Measurements from ENCODE around the gene HPSE2. TPM values are rescaled to one million over a fixed set of nuclear protein-coding genes. Genes with fewer than 3 reads are reported as not detected.

The HPSE2 gene
- polyA plus RNA-seq, 3 donors = 0.65 to 1.4 (median 0.92) TPM

- no peak for DNase-seq (ENCODE audit: extremely low read depth in 1 of 11, low read depth in 9 of 11, low spot score in 4 of 11)
Observed at GRCh38 chr10:98611436-98611835, 624.2 kb downstream of the HPSE2 start.

DNA sequence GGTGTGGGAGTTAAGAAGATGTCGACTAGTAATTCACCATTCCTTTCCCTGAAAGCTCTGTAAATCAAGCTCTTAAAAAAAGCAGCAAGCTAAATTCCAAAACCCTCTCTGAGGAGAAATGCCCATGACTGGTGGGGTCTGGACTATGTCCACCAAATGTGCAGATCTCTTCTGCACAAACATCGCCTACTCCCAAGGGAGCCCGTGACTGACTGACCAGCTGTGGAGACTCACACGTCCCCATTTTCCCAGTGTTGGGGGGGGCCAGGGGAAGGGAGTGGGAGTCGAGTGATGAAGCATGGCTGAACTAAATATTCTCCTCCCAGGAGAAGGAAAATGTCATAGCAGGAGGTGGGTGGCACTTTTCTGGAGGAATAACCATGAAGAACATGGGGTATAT, 624.8 kb downstream of the HPSE2 start:
- DNase-seq (ENCODE audit: extremely low read depth in 1 of 11, low read depth in 9 of 11, low spot score in 4 of 11) = peak in 3 of 11 donors; percentile 29 to 43 (median 33)

DNA sequence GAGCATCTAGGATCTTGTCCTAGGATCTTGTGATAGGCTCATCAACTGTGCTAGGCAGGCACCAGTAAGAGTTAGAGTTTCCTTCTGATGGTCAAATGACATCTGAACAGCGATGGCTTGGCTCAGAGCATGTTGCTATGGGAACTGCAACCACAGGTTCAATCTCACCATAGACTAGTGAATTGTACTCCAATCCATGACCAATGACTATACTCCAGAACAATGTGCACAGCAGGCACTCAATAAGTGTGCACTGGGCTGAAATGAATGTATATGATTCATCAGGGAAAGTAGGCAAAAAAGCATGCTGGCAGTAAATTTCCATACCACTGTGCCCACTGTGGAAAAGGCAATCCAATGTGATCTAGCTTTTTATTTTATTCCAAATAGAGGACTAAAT, 625.4 kb downstream of the HPSE2 start:
- DNase-seq (ENCODE audit: extremely low read depth in 1 of 11, low read depth in 9 of 11, low spot score in 4 of 11) = no peak

GRCh38 chr10:98609265-98609664, 626.4 kb downstream of the HPSE2 start:
- DNase-seq (ENCODE audit: extremely low read depth in 1 of 11, low read depth in 9 of 11, low spot score in 4 of 11) = no peak

GRCh38 chr10:98608411-98608810, 627.2 kb downstream of the HPSE2 start:
- DNase-seq (ENCODE audit: extremely low read depth in 1 of 11, low read depth in 9 of 11, low spot score in 4 of 11) = no peak

DNA sequence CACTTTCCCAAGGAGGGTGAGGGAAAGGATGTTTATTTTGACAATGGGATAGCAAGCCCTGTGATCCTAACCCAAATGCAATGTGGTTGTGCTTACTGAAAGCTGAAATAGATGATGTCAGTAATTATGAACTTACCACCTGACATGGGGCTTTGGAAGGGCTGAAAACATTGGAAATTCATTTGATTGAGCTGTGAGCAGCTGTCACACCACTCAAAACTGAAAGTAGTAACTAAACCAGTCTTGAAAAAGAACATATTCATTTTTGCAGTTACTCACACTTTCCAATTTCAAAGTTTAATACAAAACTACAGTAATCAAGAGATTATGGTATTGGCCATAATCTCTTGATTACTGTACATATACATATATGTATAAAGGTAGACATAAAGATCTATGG, 633.4 kb downstream of the HPSE2 start:
- DNase-seq (ENCODE audit: extremely low read depth in 1 of 11, low read depth in 9 of 11, low spot score in 4 of 11) = no peak

DNA sequence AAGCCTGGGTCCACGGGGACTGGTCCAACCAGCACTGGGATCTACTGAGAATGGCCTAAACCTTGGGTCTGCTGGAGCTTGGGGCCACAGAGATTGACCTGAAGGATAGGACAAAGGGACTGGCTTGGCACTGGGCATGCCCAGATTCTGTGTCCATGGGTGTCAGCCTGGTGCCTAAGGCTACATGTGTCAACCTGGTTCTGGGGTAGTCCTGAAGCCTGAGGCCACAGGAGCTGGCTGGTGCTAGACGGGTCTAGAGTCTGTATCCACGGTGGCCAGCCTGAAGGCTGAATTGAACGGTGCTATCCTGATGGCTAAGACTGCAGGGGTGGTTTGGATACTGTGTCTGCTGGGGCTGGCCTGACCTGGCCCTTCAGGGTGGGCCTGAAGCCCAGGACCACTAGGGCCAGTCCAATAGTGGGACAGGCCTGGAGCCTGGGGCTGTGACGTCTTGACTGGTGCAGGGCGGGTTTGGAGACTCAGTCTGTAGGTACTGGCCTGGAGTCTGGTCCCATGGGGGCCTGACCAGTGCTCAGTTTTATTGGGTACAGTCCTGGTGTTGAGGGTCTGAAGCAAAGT, 636.5 kb downstream of the HPSE2 start:
- DNase-seq (ENCODE audit: extremely low read depth in 1 of 11, low read depth in 9 of 11, low spot score in 4 of 11) = no peak

DNA sequence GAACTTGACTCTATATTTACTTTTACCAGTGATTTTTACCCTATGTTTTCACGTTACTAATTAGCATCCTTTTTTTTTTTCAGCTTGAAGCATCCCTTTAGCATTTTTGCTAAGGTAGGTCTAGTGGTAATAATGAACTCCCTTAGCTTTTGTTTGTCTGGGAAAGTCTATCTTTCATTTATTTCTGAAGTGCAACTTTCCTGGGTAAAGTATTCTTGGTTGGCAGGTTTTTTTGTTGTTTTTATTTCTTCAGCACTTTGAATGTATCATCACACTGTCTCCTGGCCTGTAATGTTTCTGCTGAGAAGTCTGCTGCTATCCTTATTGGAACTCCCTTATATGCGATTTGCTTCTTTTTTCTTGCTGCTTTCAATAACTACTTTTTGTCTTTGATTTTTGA, 639.2 kb downstream of the HPSE2 start:
- DNase-seq (ENCODE audit: extremely low read depth in 1 of 11, low read depth in 9 of 11, low spot score in 4 of 11) = no peak

- DNase-seq (ENCODE audit: extremely low read depth in 1 of 11, low read depth in 9 of 11, low spot score in 4 of 11) = no peak
Observed at GRCh38 chr10:98589691-98590090, 646.0 kb downstream of the HPSE2 start.

GRCh38 chr10:98589007-98589406, 646.6 kb downstream of the HPSE2 start:
- DNase-seq (ENCODE audit: extremely low read depth in 1 of 11, low read depth in 9 of 11, low spot score in 4 of 11) = no peak

DNA sequence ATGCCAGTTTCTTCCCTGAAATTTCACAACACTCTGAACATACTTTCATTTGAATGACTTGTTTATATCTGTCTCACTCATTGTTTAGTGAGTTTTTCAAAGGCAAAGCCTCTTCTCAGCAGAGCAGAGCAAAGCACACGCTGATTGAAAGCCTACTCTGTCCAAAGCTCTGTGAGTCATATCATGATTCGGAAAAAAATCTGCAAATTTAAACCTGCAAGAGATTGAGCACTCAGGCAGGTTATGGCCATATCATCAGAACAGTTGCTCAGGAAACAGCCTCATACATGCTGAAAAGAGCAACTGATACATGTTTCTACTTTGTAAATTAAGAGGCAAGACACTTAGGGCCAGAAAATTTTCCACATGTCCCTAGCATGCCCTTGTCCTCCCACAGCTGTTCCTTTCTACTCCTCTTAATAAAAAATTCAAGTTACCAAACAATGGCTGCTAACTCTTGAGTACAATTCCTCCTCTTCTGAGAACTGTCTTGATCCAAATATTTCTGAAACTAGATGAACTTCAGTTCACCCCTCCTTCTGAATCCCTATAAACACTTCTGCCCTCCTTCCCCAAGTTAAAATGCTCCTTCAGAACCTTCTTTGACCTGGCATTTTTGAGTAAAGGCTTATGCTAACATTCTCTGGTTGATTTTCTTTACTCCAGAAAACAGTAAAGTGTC, 648.4 kb downstream of the HPSE2 start:
- peak in 5 of 11 donors; percentile 26 to 54 (median 51) for DNase-seq (ENCODE audit: extremely low read depth in 1 of 11, low read depth in 9 of 11, low spot score in 4 of 11)

DNA sequence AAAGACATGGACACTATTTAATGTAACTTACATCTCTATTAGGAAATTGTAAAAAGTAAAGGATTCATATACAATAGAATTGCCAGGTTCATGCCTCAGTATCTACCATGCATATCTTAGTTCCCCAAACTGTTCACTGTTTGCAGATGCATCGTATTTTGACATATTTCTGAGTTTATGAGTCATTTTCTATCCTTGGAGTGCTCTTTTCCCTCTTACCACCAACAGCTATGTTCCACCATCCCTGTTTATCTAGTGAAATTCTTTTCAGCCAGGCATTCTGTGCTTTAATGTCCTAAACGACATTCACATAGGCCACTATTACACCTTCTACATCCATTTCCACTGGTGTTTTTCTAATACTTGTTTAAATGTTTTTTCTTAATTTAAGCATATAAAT, 649.6 kb downstream of the HPSE2 start:
- no peak for DNase-seq (ENCODE audit: extremely low read depth in 1 of 11, low read depth in 9 of 11, low spot score in 4 of 11)

GRCh38 chr10:98582363-98582762, 653.3 kb downstream of the HPSE2 start:
- DNase-seq (ENCODE audit: extremely low read depth in 1 of 11, low read depth in 9 of 11, low spot score in 4 of 11) = no peak

GRCh38 chr10:98577578-98577977, 658.1 kb downstream of the HPSE2 start:
- no peak for DNase-seq (ENCODE audit: extremely low read depth in 1 of 11, low read depth in 9 of 11, low spot score in 4 of 11)

- DNase-seq (ENCODE audit: extremely low read depth in 1 of 11, low read depth in 9 of 11, low spot score in 4 of 11) = no peak
Observed at GRCh38 chr10:98577168-98577567, 658.5 kb downstream of the HPSE2 start.

GRCh38 chr10:98576096-98576495, 659.6 kb downstream of the HPSE2 start:
- DNase-seq (ENCODE audit: extremely low read depth in 1 of 11, low read depth in 9 of 11, low spot score in 4 of 11) = no peak

DNA sequence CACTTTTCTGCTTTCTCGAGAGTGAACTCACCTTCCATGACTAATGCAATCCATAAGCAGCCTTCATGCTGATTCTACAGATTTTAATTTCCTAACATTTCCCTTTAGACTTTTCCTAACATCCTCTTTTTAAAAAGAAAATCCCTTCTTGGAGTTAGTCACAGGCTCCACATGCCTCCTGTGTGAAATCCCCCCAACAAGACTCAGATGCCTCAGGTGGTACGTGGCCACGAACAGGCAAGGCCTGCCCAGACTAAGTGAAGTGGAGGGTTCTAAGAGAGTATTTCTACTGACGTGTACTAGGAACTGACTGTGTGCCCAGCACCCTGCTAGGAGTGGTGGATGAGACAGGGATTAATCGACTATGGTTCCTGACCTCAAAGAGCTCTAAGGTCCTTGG, 663.1 kb downstream of the HPSE2 start:
- no peak for DNase-seq (ENCODE audit: extremely low read depth in 1 of 11, low read depth in 9 of 11, low spot score in 4 of 11)

GRCh38 chr10:98570834-98571233, 664.8 kb downstream of the HPSE2 start:
- DNase-seq (ENCODE audit: extremely low read depth in 1 of 11, low read depth in 9 of 11, low spot score in 4 of 11) = peak in 3 of 11 donors; percentile 27 to 50 (median 43)

DNA sequence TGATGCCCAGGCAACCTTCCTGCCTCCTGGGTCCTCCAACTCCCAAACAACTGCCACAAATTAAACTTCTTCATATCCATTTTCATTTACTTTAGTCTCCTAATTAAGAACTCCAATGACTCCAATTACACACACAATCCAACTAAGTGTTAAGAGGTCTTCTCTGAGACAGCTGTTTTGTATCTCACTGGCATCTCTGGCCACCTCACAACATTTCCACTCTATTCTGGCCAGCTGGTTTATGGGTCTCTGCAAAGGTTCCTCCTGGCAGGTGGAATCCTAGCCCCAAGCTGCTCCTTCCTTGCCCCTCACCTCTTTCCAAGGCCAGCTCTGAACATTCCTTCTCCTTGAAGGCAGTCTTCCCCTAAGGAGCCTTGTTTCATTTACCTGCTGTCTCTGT, 665.8 kb downstream of the HPSE2 start:
- peak in 1 of 11 donors; percentile 13 for DNase-seq (ENCODE audit: extremely low read depth in 1 of 11, low read depth in 9 of 11, low spot score in 4 of 11)

DNA sequence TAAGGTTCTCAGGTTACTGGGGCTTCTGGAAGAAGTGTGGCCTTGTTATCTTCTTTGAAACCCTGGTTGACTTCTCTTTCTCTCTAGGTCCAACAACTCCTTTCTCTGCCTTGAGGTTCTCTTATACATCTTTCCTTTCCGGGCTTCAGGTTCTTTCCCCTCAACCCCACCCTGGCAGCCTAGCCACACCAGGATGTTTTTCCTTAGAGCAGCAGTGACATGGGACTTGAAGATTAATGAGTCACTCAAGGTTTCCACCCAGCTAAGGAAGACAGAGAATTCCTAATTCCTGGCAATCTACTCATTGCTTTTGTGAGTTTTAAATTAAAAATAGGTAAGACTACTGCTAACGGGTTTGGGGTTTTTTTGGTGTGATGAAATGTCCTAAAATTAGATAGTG, 667.1 kb downstream of the HPSE2 start:
- DNase-seq (ENCODE audit: extremely low read depth in 1 of 11, low read depth in 9 of 11, low spot score in 4 of 11) = no peak
